ENCODE data around the gene HAAO.

HAAO gene

GRCh38 chr2:42792087-42792582, 248 bp downstream of the HAAO start:
- DNase-seq, result no peak

DNA sequence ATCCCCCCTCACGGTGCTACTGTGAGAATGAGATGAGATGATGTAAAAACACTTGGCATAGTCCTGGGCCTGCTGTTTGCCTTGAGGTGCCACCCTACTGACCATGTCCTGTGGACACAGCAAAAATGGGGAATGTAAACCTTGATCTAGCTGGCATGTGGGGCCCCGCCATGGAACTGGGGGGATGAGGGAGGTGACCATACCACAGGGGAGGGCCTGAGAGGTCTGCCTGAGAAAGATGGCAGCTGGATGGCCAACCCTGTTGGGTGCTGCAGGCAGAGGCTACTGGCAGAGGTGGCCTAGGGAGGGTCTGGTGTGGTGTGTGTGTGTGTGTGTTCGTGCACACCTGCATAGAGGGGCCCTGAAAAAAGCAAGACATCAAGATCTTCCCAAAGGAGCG, 777 bp downstream of the HAAO start:
- no peak for DNase-seq

DNA sequence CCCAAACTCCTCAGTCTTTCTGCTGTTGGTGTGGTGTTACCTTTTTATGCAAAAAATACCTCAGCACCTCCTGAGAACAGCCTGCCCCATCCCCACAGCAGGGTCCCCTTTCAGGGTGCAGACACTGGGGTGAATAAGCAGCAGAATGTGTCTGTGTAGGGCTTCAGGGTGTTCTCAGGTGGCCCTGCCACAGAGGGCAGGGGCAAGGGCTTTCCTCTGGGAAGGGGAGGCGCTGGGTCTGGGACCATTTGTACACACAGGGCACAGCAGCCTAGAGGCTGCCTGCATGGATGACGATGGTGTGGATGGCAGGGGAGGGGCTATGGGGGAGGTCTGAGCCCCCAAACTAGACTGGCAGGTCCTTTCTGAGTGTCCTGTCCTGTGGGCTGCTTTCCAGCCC, 2.6 kb downstream of the HAAO start:
- no peak for DNase-seq

DNA sequence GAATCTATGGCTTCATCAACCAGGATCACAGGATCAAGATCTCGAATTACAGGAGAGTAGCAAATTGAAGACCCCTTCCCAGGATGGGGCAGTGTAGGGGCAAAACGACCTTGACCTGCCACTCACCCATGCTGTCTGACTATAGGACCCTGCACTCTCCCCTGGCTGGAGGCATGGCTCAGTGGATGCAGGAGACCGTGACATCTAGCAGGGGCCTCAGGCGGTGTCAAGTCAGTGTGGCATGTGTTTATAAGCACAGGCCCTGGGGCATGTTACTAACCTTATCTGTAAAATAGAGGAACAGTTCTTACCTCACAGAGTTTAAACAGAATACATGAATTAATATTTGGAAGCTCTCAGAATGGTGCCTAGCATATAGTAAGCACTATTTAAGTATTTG, 3.5 kb downstream of the HAAO start:
- DNase-seq, result no peak

- DNase-seq, result no peak
Measured at GRCh38 chr2:42788478-42788793, 3.9 kb downstream of the HAAO start.

- no peak for DNase-seq
Measured at GRCh38 chr2:42787788-42788477, 4.5 kb downstream of the HAAO start.

- DNase-seq, result no peak
Measured at GRCh38 chr2:42787424-42787787, 5.0 kb downstream of the HAAO start.

DNA sequence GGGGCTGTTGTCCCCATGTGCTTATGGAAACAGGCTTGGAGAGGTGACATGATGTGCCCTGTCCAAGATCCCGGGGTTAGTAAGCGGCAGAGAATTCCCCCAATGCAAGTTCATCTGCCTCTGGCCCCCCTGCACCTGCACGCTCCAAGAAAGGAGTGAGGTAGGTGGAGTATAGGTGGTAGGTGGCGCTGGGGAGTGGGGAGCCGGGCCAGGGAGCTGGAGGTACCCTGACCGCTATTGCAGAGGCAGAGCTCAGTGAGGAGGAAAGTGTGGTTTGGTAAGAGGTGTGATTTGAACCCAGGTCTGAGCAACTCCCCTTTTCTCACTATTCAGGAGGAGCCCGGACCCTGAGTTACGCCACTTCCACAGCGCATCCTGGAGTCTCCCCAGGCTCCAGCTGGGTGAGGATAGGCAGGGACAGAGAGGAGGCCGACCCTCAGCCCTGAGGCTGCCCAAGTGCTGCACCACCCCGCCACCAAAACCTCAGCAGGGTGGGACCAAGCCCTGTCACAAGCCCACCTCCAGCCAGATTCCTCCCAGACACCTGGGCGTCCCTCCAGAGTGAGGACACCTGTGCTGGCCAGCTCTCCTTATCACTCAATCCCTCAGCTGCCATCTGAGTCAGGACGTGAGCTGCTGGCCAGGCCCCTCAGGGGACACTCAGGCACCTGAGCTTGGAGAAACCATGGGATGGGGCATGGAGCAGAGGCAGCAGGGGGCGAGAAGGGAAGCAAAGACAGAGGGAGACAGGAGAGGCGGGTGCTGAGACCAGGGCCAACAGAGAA, 5.6 kb downstream of the HAAO start:
- no peak for DNase-seq

GRCh38 chr2:42784204-42784880, 8.0 kb downstream of the HAAO start:
- DNase-seq, result no peak

- DNase-seq, result no peak
Measured at GRCh38 chr2:42783511-42783910, 8.9 kb downstream of the HAAO start.

GRCh38 chr2:42781181-42781580, 11.2 kb downstream of the HAAO start:
- DNase-seq, result no peak

GRCh38 chr2:42777883-42778805, 14.2 kb downstream of the HAAO start:
- DNase-seq, result no peak

DNA sequence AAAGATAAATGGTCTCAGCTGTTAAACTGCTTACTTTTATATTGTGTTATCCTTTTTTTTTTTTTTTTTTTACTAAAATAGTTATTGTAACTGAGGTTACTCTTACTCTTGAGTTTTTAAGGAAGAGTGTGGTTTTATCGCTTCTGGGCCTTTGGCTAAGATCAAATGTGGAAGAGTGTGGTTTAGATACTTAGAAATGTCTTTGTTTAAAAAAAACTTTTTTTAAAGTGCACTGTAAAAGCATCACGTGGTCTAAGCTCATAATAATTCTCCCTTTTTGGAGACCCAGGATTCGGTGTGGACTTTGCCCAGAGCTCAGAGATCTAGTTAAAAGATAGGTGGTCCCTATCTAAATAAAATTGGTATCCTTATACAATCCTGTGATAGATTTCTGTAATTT, 16.6 kb downstream of the HAAO start:
- no peak for DNase-seq

DNA sequence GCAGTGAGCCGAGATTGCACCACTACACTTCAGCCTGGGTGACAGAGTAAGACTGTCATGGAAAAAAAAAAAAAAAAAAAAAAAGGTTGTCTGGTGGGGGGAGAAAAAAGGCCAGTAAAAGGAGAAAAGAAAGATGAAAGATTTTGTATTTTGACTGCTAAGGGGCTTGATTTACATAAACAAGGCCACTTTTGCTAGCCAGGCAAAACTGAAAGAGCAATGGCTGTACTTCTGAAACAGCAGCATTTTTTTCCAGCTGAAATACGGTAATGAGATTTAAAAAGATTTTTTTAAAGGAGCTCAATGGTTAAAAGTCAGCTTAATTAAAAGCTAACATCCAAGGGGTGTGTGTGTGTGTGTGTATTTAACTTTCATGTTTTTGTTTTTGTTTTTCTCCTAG, 17.2 kb downstream of the HAAO start:
- no peak for DNase-seq

GRCh38 chr2:42771546-42772153, 20.7 kb downstream of the HAAO start:
- DNase-seq, result no peak

DNA sequence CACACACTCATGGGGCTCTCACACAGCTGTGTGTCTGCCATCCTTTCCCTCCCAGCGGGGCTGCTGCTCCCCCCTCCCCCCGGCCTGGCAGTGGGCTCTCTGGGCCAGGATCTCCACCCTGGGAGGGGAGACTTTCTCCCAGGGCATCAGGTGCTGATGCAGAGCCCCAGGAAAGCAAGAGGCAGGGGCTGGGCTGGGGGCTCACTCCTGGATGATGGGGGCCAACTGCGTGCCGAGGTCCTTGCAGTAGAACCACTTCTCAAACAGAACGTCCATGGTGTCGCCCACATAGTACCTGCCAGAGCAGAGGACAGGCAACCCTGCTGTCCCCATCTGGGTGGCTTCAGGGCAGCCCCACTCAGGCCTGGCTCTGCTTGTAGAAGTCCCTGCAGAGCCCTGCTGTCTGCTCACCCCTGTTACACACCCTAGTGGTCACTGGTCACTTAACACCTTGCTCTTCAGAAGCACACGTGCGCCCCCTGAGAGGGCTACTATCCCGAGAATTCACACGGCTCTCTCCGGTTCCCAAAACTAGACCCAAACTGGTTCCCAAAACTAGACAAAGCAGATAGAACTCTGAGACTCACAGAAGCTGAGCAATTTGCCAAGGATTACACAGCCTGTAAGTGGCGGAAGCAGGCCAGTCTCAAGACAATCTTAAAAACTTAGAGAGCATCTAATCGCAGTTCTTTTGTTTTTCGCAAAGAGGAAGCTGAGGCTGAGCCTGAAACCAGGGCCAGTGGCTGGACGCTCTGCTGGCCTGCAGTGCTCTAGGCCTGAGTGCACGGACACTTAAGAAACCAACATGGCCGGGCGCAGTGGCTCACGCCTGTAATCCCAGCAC, 21.9 kb downstream of the HAAO start:
- peak; percentile 26 for DNase-seq

GRCh38 chr2:42769583-42770287, 22.6 kb downstream of the HAAO start:
- DNase-seq, result no peak

DNA sequence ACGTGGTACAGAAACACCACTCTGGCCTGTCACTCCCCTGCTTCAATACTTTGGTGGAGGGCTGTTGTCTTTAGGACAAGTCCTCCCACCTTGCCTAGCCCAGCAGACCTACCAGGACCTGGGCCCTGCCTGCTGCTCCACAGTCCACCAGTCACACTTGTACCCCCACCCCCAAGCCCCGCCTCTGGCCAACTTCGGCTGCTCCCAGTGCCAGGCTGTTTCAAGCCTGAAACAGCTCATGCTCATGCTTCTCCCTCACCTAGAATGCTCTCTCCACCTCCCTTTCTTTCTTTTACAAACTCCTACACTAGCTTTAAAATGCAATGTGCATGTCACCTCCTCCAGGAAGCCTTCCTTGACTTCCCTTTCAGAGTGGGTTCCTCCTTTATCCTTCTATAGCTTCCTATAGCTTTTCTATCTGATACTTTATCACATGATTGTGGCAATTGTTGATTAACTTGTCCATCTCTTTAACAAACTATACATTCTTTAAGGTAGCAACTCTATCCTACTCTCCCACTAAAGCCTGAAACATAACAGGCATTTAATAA, 23.6 kb downstream of the HAAO start:
- no peak for DNase-seq

DNA sequence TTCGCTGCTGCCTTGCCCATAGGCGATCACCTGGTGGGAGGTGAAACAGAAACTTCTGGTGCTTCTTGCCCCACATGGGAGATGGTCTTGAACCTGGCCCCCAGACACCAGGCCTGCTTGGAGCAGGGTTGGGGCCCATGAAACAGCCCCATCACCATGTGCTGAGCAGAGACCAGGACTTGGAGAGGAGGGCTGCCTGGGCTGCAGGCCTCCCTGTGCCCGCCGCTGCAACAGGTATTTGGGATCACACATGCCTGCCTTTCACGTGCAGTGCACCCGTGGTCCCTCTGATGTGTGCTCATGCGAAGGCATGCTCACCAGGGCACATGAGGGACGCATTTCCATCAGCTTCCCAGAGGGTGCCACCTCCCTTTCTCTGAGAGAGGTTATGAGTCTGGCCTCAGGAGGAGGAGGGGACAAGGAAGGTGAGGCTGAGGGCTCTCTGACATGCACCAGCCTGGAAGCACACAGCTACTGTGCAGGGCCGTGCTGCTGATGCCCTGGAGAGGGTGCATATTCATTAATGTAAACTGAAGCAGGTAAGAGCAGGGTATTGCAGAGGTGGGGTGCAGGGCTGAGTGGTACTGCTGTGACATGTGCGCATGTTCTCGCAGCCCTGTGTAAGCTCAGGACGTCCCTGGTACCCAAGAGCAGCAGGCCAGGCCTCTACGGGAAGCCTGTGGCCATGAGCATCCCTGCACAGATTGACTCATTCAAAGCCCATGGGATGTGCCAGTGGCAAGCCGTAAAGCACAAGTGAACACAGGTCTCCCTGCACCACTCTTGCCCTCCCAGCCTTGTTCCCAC, 24.3 kb downstream of the HAAO start:
- no peak for DNase-seq
